Measurements from ENCODE around the gene NAV2.
A peak's percentile ranks its signal among the peaks of the same experiment; 100 is the strongest.
"Not testable (repeated sequence)": the region's sequence is repeated elsewhere in the genome, so short reads cannot be mapped to it uniquely, and the experiment has no call there.

The NAV2 gene

GRCh38 chr11:20109731-20110445 is 397.3 kb downstream of the NAV2 start:
- DNase-seq = no peak

GRCh38 chr11:20110908-20111669 is 398.5 kb downstream of the NAV2 start:
- DNase-seq = no peak

- no peak for DNase-seq
Measured at GRCh38 chr11:20111871-20112270, 399.2 kb downstream of the NAV2 start.

- peak; percentile 73 for DNase-seq
Measured at GRCh38 chr11:20112291-20113148, 399.9 kb downstream of the NAV2 start.

- DNase-seq = no peak
Measured at GRCh38 chr11:20113149-20113438, 400.5 kb downstream of the NAV2 start.

- no peak for DNase-seq
Measured at GRCh38 chr11:20114588-20114987, 402.0 kb downstream of the NAV2 start.

GRCh38 chr11:20116825-20117224 is 404.2 kb downstream of the NAV2 start:
- DNase-seq = no peak

GRCh38 chr11:20117291-20117690 is 404.7 kb downstream of the NAV2 start:
- no peak for DNase-seq

- no peak for DNase-seq
Measured at GRCh38 chr11:20118209-20118608, 405.6 kb downstream of the NAV2 start.

GRCh38 chr11:20119315-20119714 is 406.7 kb downstream of the NAV2 start:
- DNase-seq = no peak

GRCh38 chr11:20120134-20120925 is 407.7 kb downstream of the NAV2 start:
- no peak for DNase-seq

- DNase-seq = no peak
Measured at GRCh38 chr11:20122131-20122530, 409.5 kb downstream of the NAV2 start.

GRCh38 chr11:20125927-20126326 is 413.3 kb downstream of the NAV2 start:
- DNase-seq = no peak

GRCh38 chr11:20126724-20127123 is 414.1 kb downstream of the NAV2 start:
- DNase-seq = no peak

- peak; percentile 5 for DNase-seq
Measured at GRCh38 chr11:20127671-20128527, 415.3 kb downstream of the NAV2 start.

- not testable (repeated sequence) for DNase-seq
Measured at GRCh38 chr11:20128528-20128825, 415.8 kb downstream of the NAV2 start.

GRCh38 chr11:20129665-20130064 is 417.0 kb downstream of the NAV2 start:
- DNase-seq = no peak

GRCh38 chr11:20131788-20132666 is 419.4 kb downstream of the NAV2 start:
- peak; percentile 9 for DNase-seq

- no peak for DNase-seq
Measured at GRCh38 chr11:20132667-20133039, 420.0 kb downstream of the NAV2 start.

GRCh38 chr11:20134991-20135736 is 422.5 kb downstream of the NAV2 start:
- no peak for DNase-seq

Measured in DMS 273 treated with DMSO at 0.1 percent for 48 hours (cell line).